HG02884 (cell line): ENCODE results near the gene TNNT3.

Experiments used
- ATAC-seq: cut with Tn5 transposase; IDR thresholded peaks from one replicate; pipeline ENCODE4 v1.9.1; 2021; ENCODE audit warnings: mild to moderate bottlenecking, moderate library complexity; ENCODE audit not compliant: unreplicated experiment

The TNNT3 gene

DNA sequence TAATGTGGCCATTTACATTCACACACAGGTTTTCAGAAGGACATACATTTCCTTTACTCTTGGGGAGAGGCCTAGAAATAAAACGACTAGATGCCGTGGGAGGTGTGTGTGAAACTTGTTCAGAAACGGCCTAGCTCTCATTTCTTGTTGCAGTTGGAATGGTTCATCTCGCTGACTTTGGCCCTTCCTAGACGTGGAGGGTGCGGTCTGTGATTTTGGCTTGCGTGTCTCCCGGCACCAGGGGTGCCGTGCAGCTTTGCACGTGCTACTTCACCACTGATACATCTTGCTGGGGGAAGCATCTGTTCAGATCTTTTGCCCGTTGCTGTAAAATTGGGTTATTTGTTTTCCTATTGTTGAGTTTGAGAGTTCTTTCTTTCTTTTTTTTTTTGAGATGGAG, 24.7 kb upstream of the TNNT3 start:
- no peak for ATAC-seq

DNA sequence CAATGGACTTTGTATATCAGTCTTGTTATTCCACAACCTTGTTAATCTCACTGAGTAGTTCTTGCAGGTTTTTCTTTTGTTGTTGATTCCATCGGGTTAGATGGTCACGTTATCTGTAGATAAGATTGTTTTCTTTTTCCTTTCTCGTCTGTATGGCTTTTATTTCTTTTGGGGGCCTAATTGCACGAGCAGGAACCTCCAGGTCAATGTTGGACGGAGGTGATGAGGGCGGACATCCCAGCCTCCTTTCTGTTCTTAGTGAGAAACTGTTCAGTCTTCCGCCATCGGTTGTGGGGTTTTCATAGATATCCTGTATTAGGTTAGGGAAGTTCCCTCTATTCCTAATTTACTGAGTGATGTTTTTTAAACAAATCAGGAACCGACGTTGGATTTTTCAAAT, 23.0 kb upstream of the TNNT3 start:
- ATAC-seq, result no peak

DNA sequence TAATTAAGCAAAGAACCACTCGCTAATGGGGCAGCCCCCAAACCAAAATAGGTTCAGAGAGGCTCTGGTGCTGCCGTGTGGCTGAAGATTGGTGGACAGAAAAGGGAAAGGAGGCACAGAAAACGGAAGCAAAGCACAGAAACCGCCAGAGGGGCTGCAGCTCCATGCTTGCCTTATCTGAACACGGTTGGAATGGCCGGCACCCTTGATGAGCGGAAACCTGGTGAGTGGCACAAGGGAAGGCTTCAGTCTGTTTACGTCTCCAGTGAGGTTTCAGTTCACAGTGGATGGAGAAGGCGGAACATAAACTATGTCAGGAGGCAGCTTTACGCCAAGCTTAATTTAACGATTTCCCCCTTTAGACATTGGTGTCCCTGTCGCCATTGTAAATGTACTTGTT, 22.6 kb upstream of the TNNT3 start:
- ATAC-seq, result no peak

DNA sequence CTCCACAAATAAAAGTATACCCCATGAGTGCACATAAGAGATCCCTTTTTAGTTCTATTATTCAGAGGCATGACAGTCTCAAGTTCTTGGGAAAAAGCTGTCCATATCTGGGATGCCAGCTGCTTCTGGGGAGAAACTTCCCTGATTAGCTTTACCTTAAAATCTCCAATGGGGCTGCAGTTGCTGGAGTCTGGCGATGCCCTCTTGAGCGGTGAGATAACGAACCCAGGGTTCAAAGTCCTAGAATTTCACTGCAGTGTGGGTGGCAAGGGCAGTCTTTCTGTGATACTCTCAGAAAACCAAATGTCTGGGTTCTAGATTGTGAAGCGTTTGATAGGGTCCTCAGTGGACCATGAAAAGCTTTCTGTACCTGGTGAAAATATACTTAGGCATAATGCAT, 20.4 kb upstream of the TNNT3 start:
- no peak for ATAC-seq

DNA sequence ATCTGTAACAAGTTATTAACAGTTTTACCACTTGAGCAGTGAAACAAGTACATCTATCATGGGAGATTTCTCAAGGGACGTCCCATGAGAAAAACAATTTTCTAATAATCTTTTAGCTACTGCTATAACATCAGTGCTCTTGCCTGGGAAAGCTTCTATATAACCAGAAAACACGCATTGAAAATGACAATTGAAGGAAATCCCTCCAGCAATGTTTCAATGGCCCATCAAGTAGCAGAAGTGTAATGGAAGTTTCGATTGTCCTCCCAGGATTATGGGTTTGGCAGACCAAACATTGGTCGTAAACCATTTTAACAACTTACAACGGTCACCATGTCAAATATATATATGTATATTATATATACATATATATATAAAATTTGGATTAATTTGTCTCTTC, 19.8 kb upstream of the TNNT3 start:
- no peak for ATAC-seq

DNA sequence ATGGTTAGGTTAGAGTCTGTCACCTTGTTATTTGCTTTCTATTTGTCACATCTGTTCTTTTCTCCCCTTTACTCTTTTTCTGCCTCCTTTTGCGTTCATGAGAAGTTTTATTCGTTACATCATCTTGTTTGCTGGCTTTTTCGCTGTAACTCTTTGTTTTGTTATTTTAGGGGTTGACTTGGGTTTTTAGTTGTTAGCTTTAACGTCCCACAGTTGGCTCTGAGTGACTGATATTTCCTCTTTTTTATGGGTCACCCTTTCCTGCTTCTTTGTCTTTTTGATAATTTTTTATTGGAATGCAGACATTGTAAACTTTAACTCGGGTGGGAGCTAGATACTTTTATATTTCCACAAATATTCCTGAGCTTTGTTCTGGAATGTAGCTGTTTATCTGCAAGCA, 13.3 kb upstream of the TNNT3 start:
- no peak for ATAC-seq

GRCh38 chr11:1906611-1907423, 12.7 kb upstream of the TNNT3 start:
- no peak for ATAC-seq

DNA sequence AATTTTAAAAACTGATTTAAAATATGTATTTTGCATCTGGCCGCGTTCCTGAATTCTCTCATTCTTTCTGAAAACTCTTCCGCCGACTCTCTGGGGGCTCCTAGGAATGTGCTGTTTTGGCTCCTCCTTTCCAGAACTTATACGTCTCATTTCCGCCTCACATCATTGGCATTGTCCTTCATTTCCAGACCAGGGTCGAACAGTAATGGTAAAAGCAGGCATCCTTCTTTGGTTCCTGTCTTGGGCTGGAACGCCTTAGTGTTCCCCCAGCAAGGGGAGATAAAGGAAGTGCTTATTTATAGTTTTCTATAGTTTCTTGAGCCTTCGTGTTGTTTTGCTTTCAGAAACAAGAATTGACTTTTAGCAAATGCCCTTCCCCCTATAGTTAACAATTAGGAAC, 10.9 kb upstream of the TNNT3 start:
- no peak for ATAC-seq

DNA sequence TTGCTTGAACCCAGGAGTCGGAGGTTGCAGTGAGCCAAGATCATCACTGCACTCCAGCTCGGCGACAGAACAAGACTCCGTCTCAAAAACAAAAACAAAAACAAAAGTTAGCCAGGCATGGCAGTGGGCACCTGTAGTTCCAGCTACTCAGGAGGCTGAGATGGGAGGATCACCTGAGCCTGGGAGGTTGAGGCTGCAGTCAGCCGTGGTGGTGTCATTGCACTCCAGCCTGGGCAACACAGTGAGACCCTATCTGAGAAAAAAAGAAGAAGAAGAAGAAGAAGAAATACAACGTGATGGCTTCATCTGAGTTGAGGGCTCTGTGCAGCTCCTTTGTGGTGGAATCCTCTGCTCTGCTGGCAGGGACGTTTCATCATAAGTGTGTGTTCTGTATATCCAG, 10.0 kb upstream of the TNNT3 start:
- no peak for ATAC-seq

DNA sequence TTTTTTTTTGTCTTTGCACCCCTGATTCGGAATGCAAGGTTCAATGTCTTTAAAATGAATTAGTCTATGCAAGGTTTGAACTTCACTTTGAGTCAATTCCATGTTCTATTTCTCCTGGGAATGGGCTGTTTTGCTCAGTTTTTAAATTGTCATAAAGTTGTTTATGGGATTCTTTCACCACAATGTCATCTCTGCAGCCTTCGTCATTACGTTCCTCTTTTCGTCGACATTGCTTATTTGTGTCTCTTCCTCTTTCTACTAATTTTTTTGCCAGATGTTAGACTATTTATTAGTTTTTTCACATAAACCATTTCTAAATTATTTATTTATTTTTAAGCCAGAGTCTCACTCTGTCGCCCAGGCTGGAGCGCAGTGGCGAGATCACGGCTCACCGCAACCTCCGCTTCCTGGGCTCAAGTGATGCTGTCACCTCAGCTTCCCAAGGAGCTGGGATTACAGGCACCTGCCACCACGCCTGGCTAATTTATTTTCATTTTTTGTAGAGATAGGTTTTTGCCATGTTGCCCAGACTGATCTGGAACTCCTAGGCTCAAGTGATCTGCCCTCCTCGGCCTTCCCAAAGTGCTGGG, 7.1 kb upstream of the TNNT3 start:
- no peak for ATAC-seq

- ATAC-seq, result no peak
These were observed 6.0 kb upstream of the TNNT3 start for GRCh38 chr11:1913271-1914060.

DNA sequence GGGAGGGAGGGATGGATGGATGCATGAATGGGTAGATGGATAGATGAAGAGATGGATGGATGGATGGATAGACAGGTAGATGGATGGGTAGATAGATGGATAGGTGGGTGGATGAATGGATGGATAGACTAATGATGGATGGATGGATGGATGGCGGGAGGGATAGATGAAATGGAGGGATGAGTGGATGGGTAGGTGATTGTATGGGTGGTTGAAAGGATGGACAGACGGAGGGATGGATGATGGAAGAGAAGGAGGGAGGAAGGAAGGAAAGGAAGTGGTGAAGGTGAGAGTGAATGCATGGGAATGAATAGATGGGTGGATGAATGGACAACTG, 3.7 kb upstream of the TNNT3 start:
- ATAC-seq, result no peak

- ATAC-seq, result no peak
These were observed 3.1 kb upstream of the TNNT3 start for GRCh38 chr11:1916132-1916985.

- ATAC-seq, result no peak
These were observed 2.4 kb upstream of the TNNT3 start for GRCh38 chr11:1916986-1917522.

DNA sequence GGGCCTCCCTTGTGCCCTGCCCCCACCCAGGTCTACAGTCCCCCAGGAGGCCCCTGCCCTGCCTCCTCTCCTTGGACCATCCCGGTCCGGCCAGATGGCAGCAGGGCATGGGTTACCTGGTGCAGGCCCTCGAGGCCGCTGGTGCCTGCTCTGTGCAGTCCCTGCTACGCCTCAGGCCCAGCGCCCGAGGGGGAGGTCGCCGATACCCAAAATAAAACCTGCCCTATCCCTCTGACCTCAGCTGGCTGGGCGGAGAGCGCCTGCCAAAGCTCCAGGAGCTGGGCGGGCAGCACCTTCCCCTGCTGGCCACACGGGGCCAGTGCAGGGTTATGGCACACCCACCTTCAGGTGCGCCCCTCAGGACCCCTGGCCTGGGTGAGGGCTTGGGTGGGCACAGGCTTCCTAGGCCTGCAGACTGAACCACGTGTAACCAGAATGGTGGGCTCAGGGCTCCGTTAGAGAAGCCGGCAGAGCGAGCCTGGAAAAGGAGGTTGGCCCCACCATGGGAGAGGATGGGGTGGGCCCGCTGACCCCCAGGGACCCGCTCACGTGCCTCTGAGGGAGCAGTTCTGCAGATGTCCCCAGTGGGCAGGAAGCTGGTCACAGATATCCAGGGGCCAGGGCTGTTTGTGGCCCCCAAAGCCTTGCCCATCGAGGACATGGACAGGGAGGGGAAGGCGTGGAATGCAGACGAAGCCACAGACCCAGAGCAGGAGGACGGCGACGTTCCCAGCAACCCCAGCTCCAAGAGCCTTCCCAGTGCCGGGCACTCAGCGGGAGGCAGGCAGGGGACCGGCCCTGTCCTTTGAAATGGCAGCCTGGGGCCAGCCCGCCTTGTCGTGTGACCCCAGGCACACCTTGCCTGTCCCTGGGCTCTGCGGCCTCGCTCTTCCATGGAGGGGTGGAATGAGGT, 1.7 kb upstream of the TNNT3 start:
- ATAC-seq, result no peak

DNA sequence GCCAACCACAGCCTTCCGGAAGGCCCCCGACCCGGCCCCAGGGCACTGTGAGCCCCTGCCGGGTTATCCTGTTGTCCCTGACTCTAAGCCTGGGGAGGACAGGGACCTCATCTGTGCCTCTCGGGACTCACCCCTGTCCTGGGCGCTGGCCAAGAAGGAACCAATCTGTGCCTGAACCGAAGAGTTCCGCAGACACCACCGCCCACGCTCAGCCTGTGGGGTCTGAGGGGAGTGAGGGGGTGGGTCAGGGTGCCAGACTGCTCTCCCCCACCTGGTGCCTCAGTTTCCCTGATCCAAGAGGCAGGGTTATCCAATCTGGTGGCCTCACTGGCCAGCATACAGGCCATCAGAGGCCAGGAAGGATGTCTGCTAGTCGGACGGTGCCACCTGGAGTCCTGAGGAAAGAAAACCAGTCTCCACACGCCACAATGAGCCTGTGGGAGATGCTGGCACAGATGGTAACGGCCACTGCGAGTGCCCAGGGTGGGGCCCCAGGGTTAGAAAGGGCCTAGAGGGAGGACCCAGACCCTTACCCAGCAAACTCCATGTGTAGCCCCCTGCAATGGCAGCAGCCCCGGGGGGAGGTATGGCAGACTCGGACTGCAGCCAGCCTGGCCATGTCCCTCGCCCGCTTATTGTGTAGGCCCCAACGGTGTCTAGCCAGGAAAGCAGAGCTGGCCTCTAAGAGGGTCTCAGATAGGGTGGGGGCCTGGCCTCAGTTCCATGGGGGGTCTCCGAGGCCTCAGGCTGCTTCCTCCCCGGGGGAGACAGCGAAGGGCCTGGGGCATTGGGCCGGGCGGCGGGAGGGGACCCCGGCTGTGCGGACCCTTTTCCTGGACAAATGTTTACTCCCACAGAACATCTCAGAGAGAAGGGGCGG, 827 bp upstream of the TNNT3 start:
- ATAC-seq, result no peak

DNA sequence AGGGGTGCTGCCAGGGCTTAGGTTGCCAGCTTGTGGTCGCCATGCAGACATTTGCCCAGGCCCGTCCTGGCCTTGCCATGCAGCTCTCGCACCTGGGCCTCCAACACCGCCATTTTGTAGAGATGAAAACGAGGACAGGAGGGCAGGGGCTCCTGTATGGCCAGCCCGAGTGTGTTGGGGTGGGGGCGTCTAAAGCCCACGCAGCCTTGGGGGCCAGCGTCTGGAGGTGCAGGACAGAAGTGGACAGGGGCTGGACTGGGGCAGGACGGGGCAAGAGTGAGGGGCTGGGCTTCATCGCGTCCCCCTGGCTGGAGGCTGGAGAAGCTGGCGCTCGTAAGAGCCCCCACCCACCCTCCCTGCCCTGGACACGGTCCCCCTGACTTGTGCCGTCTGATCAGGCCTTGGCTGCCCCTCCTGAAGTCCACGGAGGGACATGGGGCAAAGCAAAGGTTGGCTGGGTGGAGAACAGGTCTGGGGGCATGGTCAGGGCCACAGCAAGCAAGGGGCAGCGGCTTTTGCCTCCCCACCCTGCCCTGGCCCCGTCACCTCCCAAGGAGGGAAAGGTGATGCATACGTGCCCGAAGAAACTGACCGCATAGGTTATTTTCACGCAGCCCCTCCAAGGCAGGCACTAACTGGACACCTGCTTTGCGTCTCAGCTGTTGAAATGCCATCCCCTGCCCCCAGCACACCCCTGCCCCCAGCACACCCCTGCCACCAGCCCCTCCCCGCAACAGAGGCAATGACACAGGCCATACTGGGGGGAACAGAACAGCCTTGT, 815 bp downstream of the TNNT3 start:
- no peak for ATAC-seq

DNA sequence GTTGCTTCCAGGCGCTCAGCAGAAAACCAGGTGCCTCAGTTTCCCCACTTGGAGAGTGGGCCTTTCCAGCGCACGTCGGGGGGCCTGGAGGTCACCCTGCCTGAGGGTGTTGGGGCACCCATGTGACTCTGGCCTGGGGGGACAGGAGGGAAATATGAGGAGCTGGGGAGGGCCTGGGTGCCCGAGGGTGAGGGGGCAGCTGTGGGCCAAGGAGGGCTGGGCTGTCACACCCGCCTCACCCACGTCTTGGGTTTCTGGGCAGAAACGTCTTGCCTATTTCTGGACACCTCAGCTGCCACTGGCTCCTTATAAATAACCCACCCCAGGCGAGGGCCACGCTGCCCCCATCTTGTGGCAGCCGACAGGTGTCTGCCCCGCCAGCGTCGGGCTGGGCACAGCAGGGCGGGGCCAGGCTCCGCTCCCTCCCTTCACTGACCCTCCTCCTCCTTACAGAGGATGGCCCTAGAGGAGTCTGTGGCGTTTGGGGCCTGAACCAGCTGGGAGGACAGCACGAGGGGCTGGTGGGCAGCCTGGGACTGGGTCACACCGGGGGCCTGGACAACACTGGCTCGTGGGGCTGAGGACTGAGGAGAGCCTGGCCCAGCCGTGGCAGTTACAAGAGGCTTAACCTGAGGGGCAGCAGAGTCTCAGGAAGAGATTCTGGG, 1.5 kb downstream of the TNNT3 start:
- ATAC-seq, result no peak
